Vagina (tissue), 2 donors: ENCODE measurements around the gene SUSD2.

ENCODE experiments used
- CTCF ChIP-seq, 3 experiments: fragments of 450-650 bp in 2 of 3; fragments of 200-600 bp in 1 of 3; sonication (generic) in 1 of 3; IDR thresholded peaks; one replicate each; pipeline ENCODE4 v1.5.1; 2017 to 2019; ENCODE audit warnings: antibody characterized with exemption in 3 of 3, mild to moderate bottlenecking in 2 of 3, moderate library complexity in 2 of 3
- POLR2A ChIP-seq, 2 donors: fragments of 450-650 bp; IDR thresholded peaks; one replicate each; pipeline ENCODE4 v1.6.1; 2017; ENCODE audit warnings: antibody characterized with exemption in 2 of 2, mild to moderate bottlenecking in 2 of 2, moderate library complexity in 2 of 2
- POLR2AphosphoS5 ChIP-seq, 2 donors: sonication (generic); formaldehyde crosslinking; IDR thresholded peaks; one replicate each; pipeline ENCODE4 v1.9.0; 2017; ENCODE audit warnings: antibody characterized with exemption in 2 of 2, mild to moderate bottlenecking in 2 of 2, low read depth in 1 of 2; ENCODE audit not compliant: insufficient read depth in 1 of 2

GRCh38 chr22:24185001-24185500 is 3.8 kb downstream of the SUSD2 start:
- TF ChIP-seq CTCF (IDR thresholded peaks at IDR 0.05) (no peak), POLR2A (IDR thresholded peaks at IDR 0.05) (no peak), POLR2AphosphoS5 (IDR thresholded peaks at IDR 0.05; ENCODE audit: insufficient read depth in 1 of 2, low read depth in 1 of 2) (no peak)
